ENCODE measurements around the gene TTC7B.

TTC7B gene

DNA sequence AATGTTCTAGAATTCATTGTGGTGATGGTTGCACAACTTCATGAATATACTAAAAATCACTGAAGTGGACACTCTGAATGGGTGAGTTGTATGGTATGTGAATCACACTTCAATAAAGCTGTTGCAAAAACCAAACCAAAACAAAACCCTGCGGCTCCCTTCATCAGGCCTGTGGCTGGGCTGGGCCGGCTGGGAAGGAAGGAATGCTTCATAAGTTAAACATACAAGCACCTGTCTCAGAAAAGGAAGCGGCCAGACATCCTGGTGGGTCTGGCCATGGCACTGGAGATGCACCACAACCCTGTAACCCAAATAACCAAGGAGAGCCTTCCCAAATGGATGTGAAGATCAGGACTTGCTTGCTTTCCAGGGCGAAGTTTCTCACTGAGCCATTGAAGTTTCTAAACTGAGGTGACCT, 34.9 kb downstream of the TTC7B start:
- TF ChIP-seq FOXP2 (optimal IDR thresholded peaks at IDR 0.05; ENCODE audit: borderline replicate concordance, extremely low read depth, extremely low read length, insufficient read depth) (no peak), POLR2AphosphoS5 (IDR thresholded peaks at IDR 0.05; ENCODE audit: low read depth, low read length) (no peak), SIN3A (IDR thresholded peaks at IDR 0.05; ENCODE audit: borderline replicate concordance, insufficient read depth, low read length) (no peak), TAF1 (IDR thresholded peaks at IDR 0.05; ENCODE audit: borderline replicate concordance, insufficient read depth, low read length) (no peak), REST (IDR thresholded peaks at IDR 0.05; ENCODE audit: insufficient read depth in 1 of 2, low read depth in 2 of 2, low read length in 2 of 2) (no peak)

- TF ChIP-seq POLR2AphosphoS5 (IDR thresholded peaks at IDR 0.05; ENCODE audit: low read depth, low read length) (no peak), SIN3A (IDR thresholded peaks at IDR 0.05; ENCODE audit: borderline replicate concordance, insufficient read depth, low read length) (no peak), TAF1 (IDR thresholded peaks at IDR 0.05; ENCODE audit: borderline replicate concordance, insufficient read depth, low read length) (no peak), FOXP2 (optimal IDR thresholded peaks at IDR 0.05; ENCODE audit: borderline replicate concordance, extremely low read depth, extremely low read length, insufficient read depth) (no peak), REST (IDR thresholded peaks at IDR 0.05; ENCODE audit: insufficient read depth in 1 of 2, low read depth in 2 of 2, low read length in 2 of 2) (no peak)
These were observed 35.7 kb downstream of the TTC7B start for GRCh38 chr14:90780519-90780918.

DNA sequence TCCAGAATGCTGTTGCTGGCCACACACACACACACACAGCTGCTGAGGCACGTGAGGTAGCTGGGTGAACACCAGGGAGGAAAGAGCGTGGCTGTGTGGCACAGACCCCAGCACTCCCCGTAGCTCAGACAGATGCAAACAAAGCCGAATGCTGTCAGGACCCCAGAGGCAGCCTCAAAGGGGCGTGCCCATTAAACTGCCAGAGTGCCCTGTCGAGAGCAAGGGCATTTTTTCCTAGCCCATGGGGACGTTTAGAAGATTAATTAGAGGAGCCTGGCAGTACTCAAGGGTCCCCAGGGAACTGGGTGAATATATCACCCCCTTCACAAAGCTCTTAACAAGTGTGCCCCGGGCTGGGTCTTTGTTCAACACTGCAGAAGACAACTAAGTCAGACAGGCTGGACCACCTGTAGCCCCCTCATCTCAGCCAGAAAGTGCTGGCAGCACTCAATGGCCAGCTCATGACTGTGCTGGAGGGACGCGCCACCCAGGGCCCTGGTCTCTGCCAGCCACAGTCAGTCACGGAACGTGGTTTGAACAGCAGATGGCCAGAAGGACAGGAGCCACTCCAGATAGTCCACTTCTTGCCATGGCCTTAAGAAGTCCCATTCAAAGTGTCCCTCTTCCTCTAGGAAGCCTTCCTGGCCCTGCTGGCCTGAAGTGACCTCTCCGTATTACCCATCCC, 37.5 kb downstream of the TTC7B start:
- TF ChIP-seq POLR2AphosphoS5 (IDR thresholded peaks at IDR 0.05; ENCODE audit: low read depth, low read length) (no peak), REST (IDR thresholded peaks at IDR 0.05; ENCODE audit: insufficient read depth in 1 of 2, low read depth in 2 of 2, low read length in 2 of 2) (no peak), SIN3A (IDR thresholded peaks at IDR 0.05; ENCODE audit: borderline replicate concordance, insufficient read depth, low read length) (no peak), FOXP2 (optimal IDR thresholded peaks at IDR 0.05; ENCODE audit: borderline replicate concordance, extremely low read depth, extremely low read length, insufficient read depth) (no peak)

DNA sequence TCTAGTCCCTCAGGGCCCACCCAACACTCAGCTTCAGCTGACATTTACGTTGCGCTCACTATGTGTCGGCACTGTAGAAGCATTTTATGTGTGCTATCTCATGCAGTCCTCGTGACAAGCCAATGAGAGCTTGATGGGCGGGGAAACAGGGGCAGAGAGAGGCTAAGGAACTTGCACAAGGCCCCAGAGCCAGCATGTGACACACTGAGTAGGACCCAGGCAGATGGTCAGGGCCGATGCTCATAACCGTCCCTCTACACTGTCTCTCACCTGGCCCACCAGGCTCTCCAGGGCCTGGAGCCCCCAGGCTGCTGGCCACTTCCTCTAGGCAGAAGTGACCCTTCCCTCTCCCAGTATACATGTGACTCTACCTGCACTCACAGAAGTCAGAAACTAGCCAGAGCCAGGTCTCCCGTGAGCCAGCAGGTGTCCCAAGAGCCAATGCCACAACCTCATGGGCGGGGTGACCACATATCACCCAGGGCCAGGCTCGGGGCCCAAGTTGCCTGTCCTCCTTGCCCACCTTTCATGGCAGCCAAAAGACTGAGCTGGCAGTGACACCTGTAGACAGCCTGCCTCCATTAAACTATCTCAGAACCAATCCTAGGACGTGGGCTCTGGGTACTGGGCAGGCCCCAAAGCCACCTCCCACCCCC, 38.3 kb downstream of the TTC7B start:
- no peak for TF ChIP-seq POLR2AphosphoS5 (IDR thresholded peaks at IDR 0.05; ENCODE audit: low read depth, low read length)
- TF ChIP-seq TAF1 (IDR thresholded peaks at IDR 0.05; ENCODE audit: borderline replicate concordance, insufficient read depth, low read length): no peak
- no peak for TF ChIP-seq REST (IDR thresholded peaks at IDR 0.05; ENCODE audit: insufficient read depth in 1 of 2, low read depth in 2 of 2, low read length in 2 of 2)
